ENCODE measurements around the gene STOM.

Gene STOM

DNA sequence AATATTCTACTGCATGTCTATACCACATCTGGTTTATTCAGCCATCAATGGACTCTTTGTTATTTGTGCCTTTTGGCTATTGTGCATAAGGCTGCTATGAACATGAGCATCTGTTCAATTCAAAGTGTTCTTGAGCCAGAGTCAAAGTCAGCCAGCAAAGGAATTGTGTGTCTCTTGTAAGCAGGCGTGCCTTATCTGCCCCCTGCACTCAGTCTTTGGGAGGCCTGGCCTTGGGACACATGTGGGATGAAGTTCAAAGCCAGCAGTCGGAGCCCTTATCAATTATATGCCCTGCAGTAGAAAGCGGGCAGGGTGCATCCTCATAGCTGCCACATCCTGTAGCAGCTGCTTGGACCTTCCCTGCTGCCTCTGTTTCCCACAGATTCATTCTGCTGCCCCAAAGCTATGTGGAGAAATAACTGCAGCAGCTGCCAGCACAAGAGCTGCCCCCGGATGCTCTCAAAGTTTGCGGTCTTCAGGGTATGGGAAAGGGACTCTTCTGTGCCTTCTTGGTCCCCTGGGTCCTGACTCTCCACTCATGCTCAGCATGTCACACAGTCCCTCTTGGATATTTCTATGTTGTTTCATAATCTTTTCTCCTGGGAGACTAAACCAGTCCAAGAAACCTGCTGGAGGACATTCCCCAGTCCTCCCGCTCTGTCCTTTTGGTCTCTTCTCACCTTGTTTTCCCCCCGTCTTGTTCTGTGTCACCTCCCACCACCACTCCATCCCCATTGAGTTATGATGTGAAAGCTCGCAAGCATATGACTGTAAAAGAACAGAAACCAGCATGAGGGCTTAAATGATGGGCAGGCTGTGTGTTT is 35.9 kb downstream of the STOM start:
- POLR2A ChIA-PET: no interaction called here
- peaks cover 0 to 34% of the 10 kb centered on the region in 2 experiments; a peak in 1 of 3 replicates for H3K36me3 ChIP-seq (ENCODE audit: control insufficient read depth in 2 of 2, insufficient read depth in 1 of 2, low read length in 2 of 2)
- no peaks in the 10 kb centered on the region for H3K9me3 ChIP-seq (ENCODE audit: control insufficient read depth, insufficient read depth, low read depth, low read length)
- TF ChIP-seq ZNF140 (tag by site-specific recombination; IDR thresholded peaks at IDR 0.05) (no peak), ZNF26 (tag by site-specific recombination; IDR thresholded peaks at IDR 0.05) (no peak), ZNF391 (tag by site-specific recombination; IDR thresholded peaks at IDR 0.05; ENCODE audit: borderline replicate concordance, low read depth) (no peak), ZNF311 (tag by site-specific recombination; IDR thresholded peaks at IDR 0.05; ENCODE audit: borderline replicate concordance) (no peak), ZNF174 (tag by site-specific recombination; IDR thresholded peaks at IDR 0.05) (no peak), ZIC2 (tag by site-specific recombination; IDR thresholded peaks at IDR 0.05) (no peak), ZNF23 (tag by site-specific recombination; IDR thresholded peaks at IDR 0.05; ENCODE audit: borderline replicate concordance) (no peak)
- no peak overlapping the region for H3K4me3 ChIP-seq (ENCODE audit: low read depth, low read length)
- H3K4me1 ChIP-seq (ENCODE audit: control insufficient read depth, insufficient read depth, low read length): no peaks in the 10 kb centered on the region
- no peak overlapping the region for H3K27ac ChIP-seq (ENCODE audit: extremely low read depth, low read depth, low read length)
- CTCF ChIA-PET: interaction anchor here (0.7 to 1.0 kb wide), 4 partner anchors 10 to 120 kb away, joined by 3 to 4 read pairs (median 3); no protein-coding TSS in a partner anchor

GRCh38 chr9:121331992-121332685 is 37.9 kb downstream of the STOM start:
- ChIA-PET POLR2A (no interaction called here), CTCF (interaction anchor here (0.6 to 1.0 kb wide), 2 partner anchors 12 to 13 kb away, joined by 4 to 5 read pairs; no protein-coding TSS in a partner anchor)
- TF ChIP-seq ZNF639 (tag by site-specific recombination; IDR thresholded peaks at IDR 0.05): no peak
- TF ChIP-seq ZNF391 (tag by site-specific recombination; IDR thresholded peaks at IDR 0.05; ENCODE audit: borderline replicate concordance, low read depth): no peak
- TF ChIP-seq ZNF18 (tag by site-specific recombination; IDR thresholded peaks at IDR 0.05): no peak
- no peak for TF ChIP-seq ZXDB (tag by site-specific recombination; IDR thresholded peaks at IDR 0.05)
- TF ChIP-seq KLF17 (tag by site-specific recombination; IDR thresholded peaks at IDR 0.05): no peak
- TF ChIP-seq ATF2 (tag by site-specific recombination; IDR thresholded peaks at IDR 0.05; ENCODE audit: low read depth): no peak
- no peak for TF ChIP-seq SCRT1 (tag by site-specific recombination; IDR thresholded peaks at IDR 0.05; ENCODE audit: borderline replicate concordance)
- TF ChIP-seq ZNF169 (tag by site-specific recombination; IDR thresholded peaks at IDR 0.05): no peak
- no peak for TF ChIP-seq ZNF214 (tag by site-specific recombination; IDR thresholded peaks at IDR 0.05; ENCODE audit: borderline replicate concordance)
- TF ChIP-seq ZNF114 (tag by site-specific recombination; IDR thresholded peaks at IDR 0.05): no peak
- TF ChIP-seq SALL2 (tag by site-specific recombination; IDR thresholded peaks at IDR 0.05; ENCODE audit: borderline replicate concordance): no peak
- TF ChIP-seq ZNF350 (tag by site-specific recombination; IDR thresholded peaks at IDR 0.05): no peak
- no peak for TF ChIP-seq ZNF621 (tag by site-specific recombination; IDR thresholded peaks at IDR 0.05)
- no peak for TF ChIP-seq ZNF26 (tag by site-specific recombination; IDR thresholded peaks at IDR 0.05)
- TF ChIP-seq ZNF529 (tag by site-specific recombination; IDR thresholded peaks at IDR 0.05; ENCODE audit: insufficient replicate concordance): no peak
- no peak for TF ChIP-seq ZNF76 (tag by site-specific recombination; IDR thresholded peaks at IDR 0.05; ENCODE audit: borderline replicate concordance, low read depth)
- TF ChIP-seq KLF7 (tag by site-specific recombination; IDR thresholded peaks at IDR 0.05; ENCODE audit: borderline replicate concordance): no peak
- H3K36me3 ChIP-seq (ENCODE audit: control insufficient read depth in 2 of 2, insufficient read depth in 1 of 2, low read length in 2 of 2): peaks cover 0 to 37% of the 10 kb centered on the region in 2 experiments; a peak in 1 of 3 replicates
- no peak overlapping the region for H3K4me3 ChIP-seq (ENCODE audit: low read depth, low read length)
- H3K4me1 ChIP-seq (ENCODE audit: control insufficient read depth, insufficient read depth, low read length): no peaks in the 10 kb centered on the region
- H3K9me3 ChIP-seq (ENCODE audit: control insufficient read depth, insufficient read depth, low read depth, low read length): no peaks in the 10 kb centered on the region
- H3K27ac ChIP-seq (ENCODE audit: extremely low read depth, low read depth, low read length): no peak overlapping the region
